Activated B cell treated with CpG ODN at 0.5 μM for 24 hours (primary cell): ENCODE measurements around the gene TOM1. TPM values are rescaled to one million over a fixed set of nuclear protein-coding genes. Genes with fewer than 3 reads are reported as not detected.
A peak's percentile ranks its signal among the peaks of the same experiment; 100 is the strongest.

Source experiments
- ATAC-seq: fragments of 200-7000 bp; cut with Tn5 transposase; one replicate; pipeline ENCODE4 v1.10.0; 2021; ENCODE audit warnings: low read depth, mild to moderate bottlenecking, moderate library complexity
- CTCF ChIA-PET: fragments of 350-600 bp; sonication (Branson Sonifier 250); formaldehyde crosslinking; loops from one replicate; lab custom pipeline; 2021; ENCODE audit warnings: antibody characterized with exemption; lab: Charles Lee
- POLR2A ChIA-PET: fragments of 350-600 bp; sonication (Branson Sonifier 250); formaldehyde crosslinking; loops from one replicate; lab custom pipeline; 2021; ENCODE audit warnings: antibody characterized with exemption; lab: Charles Lee
- DNase-seq: peaks from one replicate; pipeline ENCODE4 v3.0.0; 2022
- H3K27ac Mint-ChIP-seq: one replicate; pipeline ENCODE4 v1.8.0; 2020; ENCODE audit warnings: mixed read lengths
- H3K27me3 Mint-ChIP-seq: one replicate; pipeline ENCODE4 v1.8.0; 2021; ENCODE audit warnings: mixed read lengths
- H3K36me3 Mint-ChIP-seq: one replicate; pipeline ENCODE4 v1.8.0; 2021; ENCODE audit warnings: low read depth, mixed read lengths
- H3K4me1 Mint-ChIP-seq: one replicate; pipeline ENCODE4 v1.8.0; 2021; ENCODE audit warnings: mixed read lengths
- H3K4me3 Mint-ChIP-seq: one replicate; pipeline ENCODE4 v1.8.0; 2020; ENCODE audit warnings: mild to moderate bottlenecking, mixed read lengths
- H3K9me3 Mint-ChIP-seq: one replicate; pipeline ENCODE4 v1.8.0; 2020; ENCODE audit warnings: mixed read lengths
- intact Hi-C: fragments of 100-400 bp; cut with micrococcal nuclease; formaldehyde crosslinking; loops from one replicate; pipeline ENCODE4 v1.15.1; 2024
- total RNA-seq: library from RNA; stranded (reverse); gene quantifications from 2 replicates; pipeline ENCODE4 v1.2.3, GENCODE V29; 2022
- TF ChIP-seq, protein P1 (sequence below): fragments of 200-600 bp; IDR thresholded peaks from one replicate; pipeline ENCODE4 v1.8.0; 2022; ENCODE audit warnings: antibody characterized with exemption, mild to moderate bottlenecking

Gene TOM1
- total RNA-seq, 1 donor from 2014 or later = 40.8 TPM

DNA sequence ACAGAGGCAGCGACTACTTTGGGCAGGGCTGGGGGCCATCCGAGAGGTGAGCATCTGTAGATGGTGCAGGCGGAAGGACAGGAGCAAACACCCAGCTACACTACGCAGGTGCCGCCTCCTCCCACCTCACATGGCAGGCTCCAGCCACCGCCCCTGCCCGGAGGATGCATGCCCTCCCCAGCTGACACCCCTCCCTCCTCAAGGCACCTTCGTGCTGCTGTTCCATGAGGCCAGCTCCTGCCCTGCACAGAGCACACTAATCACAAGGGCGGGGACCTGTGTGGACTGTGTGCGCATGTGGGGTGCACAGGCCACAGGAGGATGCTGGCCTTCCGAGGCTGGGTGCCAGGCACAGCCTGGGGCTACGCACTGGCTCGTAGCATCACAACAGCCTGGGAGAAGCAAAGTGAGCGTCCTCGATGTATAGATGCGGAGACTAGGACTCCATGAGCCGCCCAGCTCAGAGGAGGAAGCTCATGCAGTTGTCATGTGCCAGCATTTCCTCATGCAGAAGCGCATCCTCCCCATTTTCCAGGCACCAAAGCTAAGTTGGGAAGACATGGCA is 48.4 kb downstream of the TOM1 start:
- Mint-ChIP-seq H3K27me3 (no peaks in the 10 kb centered on the region), H3K4me1 (peaks cover 42% of the 10 kb centered on the region), H3K36me3 (peaks cover 3% of the 10 kb centered on the region), H3K9me3 (no peaks in the 10 kb centered on the region), H3K27ac (no peak overlapping the region), H3K4me3 (no peak overlapping the region)
- ChIA-PET POLR2A (interaction anchor here (0.9 to 1.5 kb wide), 2 partner anchors 9 to 13 kb away, joined by 3 to 4 read pairs; no protein-coding TSS in a partner anchor), CTCF (interaction anchor here (1.2 kb wide), 1 partner anchor 62 kb away, joined by 3 read pairs; no protein-coding TSS in a partner anchor)
- no peak for ATAC-seq
- intact Hi-C loops = no loop called here
- no peak for DNase-seq
- TF ChIP-seq, protein P1, sequence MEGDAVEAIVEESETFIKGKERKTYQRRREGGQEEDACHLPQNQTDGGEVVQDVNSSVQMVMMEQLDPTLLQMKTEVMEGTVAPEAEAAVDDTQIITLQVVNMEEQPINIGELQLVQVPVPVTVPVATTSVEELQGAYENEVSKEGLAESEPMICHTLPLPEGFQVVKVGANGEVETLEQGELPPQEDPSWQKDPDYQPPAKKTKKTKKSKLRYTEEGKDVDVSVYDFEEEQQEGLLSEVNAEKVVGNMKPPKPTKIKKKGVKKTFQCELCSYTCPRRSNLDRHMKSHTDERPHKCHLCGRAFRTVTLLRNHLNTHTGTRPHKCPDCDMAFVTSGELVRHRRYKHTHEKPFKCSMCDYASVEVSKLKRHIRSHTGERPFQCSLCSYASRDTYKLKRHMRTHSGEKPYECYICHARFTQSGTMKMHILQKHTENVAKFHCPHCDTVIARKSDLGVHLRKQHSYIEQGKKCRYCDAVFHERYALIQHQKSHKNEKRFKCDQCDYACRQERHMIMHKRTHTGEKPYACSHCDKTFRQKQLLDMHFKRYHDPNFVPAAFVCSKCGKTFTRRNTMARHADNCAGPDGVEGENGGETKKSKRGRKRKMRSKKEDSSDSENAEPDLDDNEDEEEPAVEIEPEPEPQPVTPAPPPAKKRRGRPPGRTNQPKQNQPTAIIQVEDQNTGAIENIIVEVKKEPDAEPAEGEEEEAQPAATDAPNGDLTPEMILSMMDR = no peak

DNA sequence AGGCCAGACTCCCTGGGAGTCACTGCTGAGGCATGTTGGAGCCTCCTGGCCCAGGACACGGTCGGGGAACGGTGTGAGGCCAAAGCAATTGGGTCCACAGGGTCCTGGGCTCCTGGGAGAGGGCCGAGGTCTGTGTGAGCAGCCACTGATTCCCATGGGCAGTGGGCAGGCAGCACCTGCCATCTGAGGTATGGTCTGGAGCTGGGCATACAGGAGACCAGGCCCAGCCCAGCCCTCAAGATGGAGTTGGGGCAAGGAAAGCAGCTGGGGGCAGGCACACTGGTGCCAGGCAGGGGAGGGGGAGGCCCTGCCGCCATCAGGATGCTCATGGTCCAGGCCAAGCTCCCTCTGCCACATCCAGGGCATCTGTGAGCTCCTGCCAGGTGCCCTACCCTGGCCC is 49.0 kb downstream of the TOM1 start:
- DNase-seq (no peak), ATAC-seq (no peak)
- H3K36me3 Mint-ChIP-seq = peaks cover 3% of the 10 kb centered on the region
- peaks cover 48% of the 10 kb centered on the region for H3K4me1 Mint-ChIP-seq
- TF ChIP-seq, protein P1 = no peak
- no peaks in the 10 kb centered on the region for H3K27me3 Mint-ChIP-seq
- no peaks in the 10 kb centered on the region for H3K9me3 Mint-ChIP-seq
- ChIA-PET CTCF (interaction anchor here (1.2 to 3.0 kb wide), 2 partner anchors 62 to 233 kb away, joined by 3 to 69 read pairs; no protein-coding TSS in a partner anchor), POLR2A (interaction anchor here (0.9 to 1.5 kb wide), 2 partner anchors 9 to 14 kb away, joined by 3 to 4 read pairs; no protein-coding TSS in a partner anchor)
- intact Hi-C loops = no loop called here
- no peak overlapping the region for H3K27ac Mint-ChIP-seq
- no peak overlapping the region for H3K4me3 Mint-ChIP-seq

DNA sequence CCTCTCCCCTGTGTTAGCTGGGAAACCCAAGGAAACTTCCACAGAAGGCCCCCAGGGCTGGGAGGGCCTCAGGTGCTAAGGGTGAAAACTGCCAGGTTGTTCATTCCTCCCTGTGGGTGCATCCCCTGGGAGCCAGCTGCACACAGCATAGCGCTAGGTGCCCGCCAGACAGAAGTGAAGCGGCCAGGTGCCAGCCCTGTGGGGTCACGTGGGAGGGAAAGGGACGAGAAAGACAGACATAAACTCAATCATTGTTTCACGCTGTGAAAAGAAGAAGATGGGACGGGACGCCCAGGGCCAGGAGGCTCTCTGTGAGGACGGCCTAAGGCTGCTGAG is 49.6 kb downstream of the TOM1 start:
- intact Hi-C loops = no loop called here
- H3K4me3 Mint-ChIP-seq = no peak overlapping the region

DNA sequence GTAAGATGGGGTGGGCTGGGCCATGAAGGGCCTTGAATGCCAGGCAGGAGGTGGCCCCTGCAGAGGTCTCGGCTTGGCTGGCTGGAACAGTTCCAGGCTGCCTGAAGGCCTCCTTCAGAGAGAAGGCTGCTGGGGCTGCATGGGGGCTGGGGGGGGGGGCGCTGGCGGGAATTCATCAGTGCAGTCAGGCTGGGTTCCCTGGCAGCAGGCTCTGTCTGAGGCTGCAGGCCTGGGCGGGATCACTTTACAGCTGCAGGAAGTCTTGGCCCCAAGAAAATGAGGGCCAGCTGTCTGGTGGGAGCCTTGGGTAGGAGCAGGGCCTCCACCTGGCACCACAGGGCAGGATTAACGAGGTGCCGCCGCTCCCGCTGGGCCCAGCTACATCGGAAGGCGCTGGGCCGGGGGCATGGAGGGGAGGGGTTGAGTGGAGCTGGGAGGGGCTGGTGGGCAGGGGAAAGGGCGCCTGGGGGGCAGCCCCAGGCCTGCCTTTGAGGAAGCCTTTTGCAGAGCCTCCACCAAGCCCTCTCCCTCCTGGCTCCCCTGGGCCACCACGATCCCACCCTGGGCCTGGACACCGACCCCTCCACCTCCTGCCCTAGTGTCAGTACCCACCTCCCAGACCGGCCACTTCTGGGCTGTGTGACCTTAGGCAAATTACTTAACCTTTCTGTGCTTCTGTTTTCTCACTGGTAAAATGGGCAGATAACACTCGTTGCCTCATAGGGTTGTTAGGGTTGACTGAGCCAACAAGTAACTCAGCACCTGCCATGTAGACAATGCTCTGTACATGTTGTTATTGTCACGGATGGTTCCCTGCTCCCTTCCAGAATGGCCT is 50.2 kb downstream of the TOM1 start:
- Mint-ChIP-seq H3K36me3 (peaks cover 2% of the 10 kb centered on the region), H3K27me3 (no peaks in the 10 kb centered on the region), H3K4me1 (peaks cover 54% of the 10 kb centered on the region), H3K9me3 (no peaks in the 10 kb centered on the region), H3K4me3 (no peak overlapping the region), H3K27ac (peak overlapping the region; percentile 98)
- ATAC-seq (no peak), DNase-seq (no peak)
- intact Hi-C loops = loop anchor here (1.0 to 5.0 kb wide), 7 partner anchors 80 to 830 kb away; no protein-coding TSS in a partner anchor
- TF ChIP-seq, protein P1 = no peak
- CTCF ChIA-PET = interaction anchor here (1.5 to 4.9 kb wide), 5 partner anchors 61 to 774 kb away, joined by 6 to 118 read pairs (median 12); partner anchors contain the start of gene APOL6
- POLR2A ChIA-PET = interaction anchor here (0.6 to 5.3 kb wide), 6 partner anchors 21 to 233 kb away, joined by 4 to 215 read pairs (median 9); partner anchors contain the start of gene MCM5

More for the DNA sequence above, 49.6 kb downstream of the TOM1 start:
- TF ChIP-seq, protein P1 = no peak
- H3K27ac Mint-ChIP-seq = no peak overlapping the region
- ChIA-PET CTCF (interaction anchor here (3.0 to 4.9 kb wide), 2 partner anchors 62 to 232 kb away, joined by 69 to 118 read pairs; no protein-coding TSS in a partner anchor), POLR2A (interaction anchor here (0.6 to 5.3 kb wide), 4 partner anchors 15 to 234 kb away, joined by 3 to 215 read pairs (median 5); no protein-coding TSS in a partner anchor)
- H3K36me3 Mint-ChIP-seq = peaks cover 3% of the 10 kb centered on the region
- ATAC-seq (no peak), DNase-seq (no peak)
- peaks cover 53% of the 10 kb centered on the region for H3K4me1 Mint-ChIP-seq
- H3K9me3 Mint-ChIP-seq = no peaks in the 10 kb centered on the region
- H3K27me3 Mint-ChIP-seq = no peaks in the 10 kb centered on the region
